H1 (cell line): ENCODE data around the gene TRIM75. TPM values are rescaled to one million over a fixed set of nuclear protein-coding genes. Genes with fewer than 3 reads are reported as not detected.
"Not testable (repeated sequence)": the region's sequence is repeated elsewhere in the genome, so short reads cannot be mapped to it uniquely, and the experiment has no call there.

ENCODE experiments used
- CTCF ChIA-PET: fragments of 300-600 bp; sonication (Branson Sonifier 250); formaldehyde crosslinking; loops from one replicate; lab custom pipeline; 2021; ENCODE audit not compliant: partially characterized antibody; lab: Charles Lee
- POLR2A ChIA-PET: fragments of 300-600 bp; sonication (Branson Sonifier 250); formaldehyde crosslinking; loops from one replicate; lab custom pipeline; 2021; ENCODE audit warnings: inconsistent platforms; ENCODE audit not compliant: partially characterized antibody; lab: Charles Lee
- DNase-seq, 2 experiments: peaks; one replicate each; pipeline versions ENCODE4 v3.0.0 to v3.0.0-alpha.2; 2010 to 2022; ENCODE audit warnings: low spot score in 2 of 2, low read depth in 1 of 2, mixed read lengths in 1 of 2
- FAIRE-seq: peaks from 2 replicates; lab custom pipeline; 2011; peaks lifted over from hg19 to GRCh38; lab: Jason Lieb, UNC
- H2AFZ ChIP-seq: 2 replicates; pipeline ENCODE4 v1.8.1; 2012; ENCODE audit warnings: low read length, inconsistent platforms
- H2AK5ac ChIP-seq: 2 replicates; pipeline ENCODE4 v1.6.1; 2013; ENCODE audit warnings: low read depth, low read length
- H2BK120ac ChIP-seq: replicated peaks from 2 replicates; pipeline ENCODE3; 2013; ENCODE audit warnings: low read depth, low read length, inconsistent platforms
- H2BK12ac ChIP-seq: 2 replicates; pipeline ENCODE4 v1.6.1; 2013; ENCODE audit warnings: low read depth, low read length
- H2BK15ac ChIP-seq: 2 replicates; pipeline ENCODE4 v1.6.1; 2013; ENCODE audit warnings: low read length
- H2BK20ac ChIP-seq: 2 replicates; pipeline ENCODE4 v1.6.1; 2013; ENCODE audit warnings: low read length
- H2BK5ac ChIP-seq: 2 replicates; pipeline ENCODE4 v1.6.1; 2013; ENCODE audit warnings: low read depth, low read length
- H3K14ac ChIP-seq: 2 replicates; pipeline ENCODE4 v1.6.1; 2013; ENCODE audit warnings: inconsistent platforms; ENCODE audit not compliant: insufficient read length
- H3K18ac ChIP-seq: 2 replicates; pipeline ENCODE4 v1.6.1; 2013; ENCODE audit warnings: low read length; ENCODE audit errors: extremely low read depth
- H3K23ac ChIP-seq: 2 replicates; pipeline ENCODE4 v1.6.1; 2013; ENCODE audit warnings: inconsistent platforms; ENCODE audit not compliant: insufficient read length
- H3K23me2 ChIP-seq: 2 replicates; pipeline ENCODE4 v1.6.1; 2013; ENCODE audit warnings: low read depth, low read length
- H3K27ac ChIP-seq: 2 replicates; pipeline ENCODE4 v1.6.1; 2011; ENCODE audit warnings: low read depth, low read length, inconsistent platforms
- H3K27me3 ChIP-seq, 4 experiments: replicated peaks in 1 of 4; 1 replicate in 1 of 4; 2 replicates in 3 of 4; pipeline versions ENCODE4 v1.6.1 to v1.8.1; 2011 to 2013; ENCODE audit warnings: low read length in 3 of 4, mild to moderate bottlenecking in 3 of 4, inconsistent platforms in 2 of 4, mixed read lengths in 2 of 4, moderate library complexity in 1 of 4; ENCODE audit not compliant: control insufficient read depth in 3 of 4, insufficient read depth in 3 of 4; ENCODE audit errors: extremely low read depth in 1 of 4
- H3K36me3 ChIP-seq, 4 experiments: 2 replicates each; pipeline versions ENCODE4 v1.6.1 to v1.8.1; 2011 to 2013; ENCODE audit warnings: mild to moderate bottlenecking in 4 of 4, low read length in 3 of 4, moderate library complexity in 2 of 4, control low read depth in 1 of 4, inconsistent platforms in 1 of 4; ENCODE audit not compliant: insufficient read depth in 4 of 4, control insufficient read depth in 2 of 4
- H3K4ac ChIP-seq: replicated peaks from 2 replicates; pipeline ENCODE3; 2013; ENCODE audit warnings: low read length, low read depth, mixed read lengths, inconsistent platforms; ENCODE audit not compliant: insufficient read length
- H3K4me1 ChIP-seq, 4 experiments: replicated peaks in 1 of 4; 1 replicate in 1 of 4; 2 replicates in 3 of 4; pipeline versions ENCODE4 v1.6.1 to v1.8.1; 2011 to 2013; ENCODE audit warnings: low read length in 3 of 4, inconsistent platforms in 2 of 4, mixed read lengths in 1 of 4; ENCODE audit not compliant: insufficient read depth in 4 of 4, control insufficient read depth in 3 of 4
- H3K4me2 ChIP-seq, 2 experiments: 2 replicates each; pipeline versions ENCODE4 v1.6.1 to v1.8.1; 2011 to 2013; ENCODE audit warnings: low read depth in 2 of 2, low read length in 2 of 2, control low read depth in 1 of 2, inconsistent platforms in 1 of 2, mild to moderate bottlenecking in 1 of 2; ENCODE audit not compliant: insufficient read depth in 1 of 2
- H3K4me3 ChIP-seq, 4 experiments: fragments of 200-600, 300-600 bp in 1 of 4; sonication (generic), shearing (Covaris generic), sonication (Bioruptor Twin) in 1 of 4; 2 replicates each; pipeline versions ENCODE4 v1.5.1 to v1.8.1; 2011 to 2016; ENCODE audit warnings: low read length in 4 of 4, low read depth in 3 of 4, control low read depth in 2 of 4, inconsistent platforms in 2 of 4, mild to moderate bottlenecking in 2 of 4, mixed read lengths in 1 of 4, moderate library complexity in 1 of 4; ENCODE audit not compliant: insufficient read depth in 2 of 4; ENCODE audit errors: extremely low read depth in 1 of 4
- H3K56ac ChIP-seq: replicated peaks from 2 replicates; pipeline ENCODE3; 2013; ENCODE audit warnings: low read depth, mild to moderate bottlenecking, mixed read lengths, low read length, inconsistent platforms; ENCODE audit not compliant: insufficient read length
- H3K79me1 ChIP-seq: 2 replicates; pipeline ENCODE4 v1.6.1; 2013; ENCODE audit warnings: low read depth, low read length, control low read depth
- H3K79me2 ChIP-seq, 2 experiments: 2 replicates each; pipeline versions ENCODE4 v1.6.1 to v1.8.1; 2012 to 2013; ENCODE audit warnings: low read length in 2 of 2, mild to moderate bottlenecking in 2 of 2, inconsistent platforms in 1 of 2; ENCODE audit not compliant: insufficient read depth in 2 of 2, control insufficient read depth in 1 of 2
- H3K9ac ChIP-seq, 4 experiments: replicated peaks in 1 of 4; 1 replicate in 1 of 4; 2 replicates in 3 of 4; pipeline versions ENCODE4 v1.6.1 to v1.8.1; 2011 to 2013; ENCODE audit warnings: low read depth in 3 of 4, low read length in 3 of 4, control low read depth in 2 of 4, mild to moderate bottlenecking in 2 of 4, moderate library complexity in 2 of 4, inconsistent platforms in 1 of 4; ENCODE audit errors: extremely low read depth in 1 of 4
- H3K9me3 ChIP-seq, 2 experiments: 2 replicates each; pipeline versions ENCODE4 v1.6.1 to v1.8.1; 2012 to 2013; ENCODE audit warnings: mild to moderate bottlenecking in 2 of 2, moderate library complexity in 2 of 2, control low read depth in 1 of 2, inconsistent platforms in 1 of 2, low read depth in 1 of 2, low read length in 1 of 2, mixed read lengths in 1 of 2; ENCODE audit not compliant: insufficient read depth in 2 of 2
- H4K20me1 ChIP-seq, 2 experiments: replicated peaks in 1 of 2; 2 replicates each; pipeline versions ENCODE3 to v1.8.1; 2011 to 2013; ENCODE audit warnings: inconsistent platforms in 2 of 2, low read length in 2 of 2, mild to moderate bottlenecking in 1 of 2; ENCODE audit not compliant: insufficient read depth in 2 of 2, control insufficient read depth in 1 of 2
- H4K5ac ChIP-seq: 2 replicates; pipeline ENCODE4 v1.6.1; 2013; ENCODE audit warnings: low read length, low read depth, mixed read lengths, inconsistent platforms; ENCODE audit not compliant: insufficient read length
- H4K8ac ChIP-seq: 2 replicates; pipeline ENCODE4 v1.8.0; 2013; ENCODE audit warnings: mild to moderate bottlenecking, moderate library complexity, low read length, inconsistent platforms; ENCODE audit not compliant: insufficient read depth; ENCODE audit errors: extremely low read depth
- H4K91ac ChIP-seq: replicated peaks from 2 replicates; pipeline ENCODE3; 2013; ENCODE audit warnings: low read length, mixed read lengths, inconsistent platforms; ENCODE audit not compliant: insufficient read length
- WGBS, 2 experiments: shearing (Covaris generic) in 1 of 2; methylation state at CpG; one replicate each; pipeline versions ENCODE4 v1.1.6 to v1.1.7; 2013 to 2015; ENCODE audit warnings: low lambda C conversion rate in 2 of 2, mixed read lengths in 2 of 2, inconsistent platforms in 1 of 2, low coverage in 1 of 2, missing lambda C conversion rate in 1 of 2; ENCODE audit not compliant: insufficient replicate concordance in 2 of 2, insufficient coverage in 1 of 2, insufficient read length in 1 of 2; ENCODE audit errors: extremely low coverage in 1 of 2, missing lambda C conversion rate in 1 of 2; 5-methylcytosine and 5-hydroxymethylcytosine counted together
- polyA plus RNA-seq, 7 experiments: library from polyadenylated mRNA; depleted of rRNA in 3 of 7; stranded (reverse) in 5 of 7; unstranded in 2 of 7; fragments of >200 nt in 5 of 7; fragments of 200-250 nt in 2 of 7; gene quantifications; 1 replicate in 5 of 7; 2 replicates in 1 of 7; 4 replicates in 1 of 7; pipeline versions ENCODE4 v1.2.1 to v1.2.3, GENCODE V29; 2011 to 2013; ENCODE audit warnings: missing spikeins in 2 of 7, mixed read lengths in 2 of 7
- total RNA-seq: library from RNA; stranded (reverse); fragmentation: NEBNext Ultra II Directional; extraction: Animal tissue kit (Norgen Biotek cat#: 25700); gene quantifications from 2 replicates; pipeline ENCODE4 v1.2.1, GENCODE V29; 2021

The TRIM75 gene
- total and polyA plus RNA-seq, 2 of the 8 experiments (the other 6 are each of a cell fraction or from before 2014, with no cell fraction given): not detected

DNA sequence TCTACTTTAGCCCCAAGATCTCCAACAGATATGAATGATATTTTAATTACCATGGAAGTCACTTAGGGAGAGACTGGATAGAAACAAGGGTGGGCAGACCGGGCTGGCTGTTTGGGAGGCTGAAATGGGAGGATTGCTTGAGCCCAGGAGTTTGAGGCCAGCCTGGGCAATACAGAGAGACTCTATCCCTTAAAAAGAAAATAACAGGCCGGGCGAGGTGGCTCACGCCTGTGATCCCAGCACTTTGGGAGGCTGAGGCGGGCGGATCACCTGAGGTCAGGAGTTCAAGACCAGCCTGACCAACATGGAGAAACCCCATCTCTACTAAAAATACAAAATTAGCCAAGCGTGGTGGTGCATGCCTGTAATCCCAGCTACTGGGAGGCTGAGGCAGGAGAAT lies 31.1 kb downstream of the TRIM75 start:
- H2BK12ac ChIP-seq, H2AK5ac ChIP-seq, FAIRE-seq, H4K8ac ChIP-seq, H3K56ac ChIP-seq, H3K23ac ChIP-seq, H3K9ac ChIP-seq, DNase-seq, H2AFZ ChIP-seq, H2BK15ac ChIP-seq, H3K9me3 ChIP-seq, H3K4me2 ChIP-seq, H3K27ac ChIP-seq, H3K79me1 ChIP-seq, H2BK5ac ChIP-seq, H3K4ac ChIP-seq, H4K91ac ChIP-seq, H3K23me2 ChIP-seq, H2BK20ac ChIP-seq, H4K20me1 ChIP-seq, POLR2A ChIA-PET, H2BK120ac ChIP-seq, H3K4me3 ChIP-seq, H3K18ac ChIP-seq, H4K5ac ChIP-seq, H3K4me1 ChIP-seq, H3K14ac ChIP-seq, H3K79me2 ChIP-seq, H3K27me3 ChIP-seq: not testable (repeated sequence)
- H3K36me3 ChIP-seq: peaks cover 0 to 22% (median 2%) of the 10 kb centered on the region in 4 experiments; a peak in 4 of 8 replicates
- CTCF ChIA-PET: interaction anchor here (0.7 to 2.7 kb wide), 6 partner anchors 8 to 309 kb away, joined by 3 to 14 read pairs (median 4); no protein-coding TSS in a partner anchor
- WGBS, 2 experiments: 84% methylated on average over 7 of the region's 7 CpGs; no CpG with 5 or more reads in 1 of the 2 experiments
